Measurements from ENCODE around the gene TK1. TPM values are rescaled to one million over a fixed set of nuclear protein-coding genes. Genes with fewer than 3 reads are reported as not detected.
A peak's percentile ranks its signal among the peaks of the same experiment; 100 is the strongest.
"Not testable (repeated sequence)": the region's sequence is repeated elsewhere in the genome, so short reads cannot be mapped to it uniquely, and the experiment has no call there.

TK1 gene, protein sequence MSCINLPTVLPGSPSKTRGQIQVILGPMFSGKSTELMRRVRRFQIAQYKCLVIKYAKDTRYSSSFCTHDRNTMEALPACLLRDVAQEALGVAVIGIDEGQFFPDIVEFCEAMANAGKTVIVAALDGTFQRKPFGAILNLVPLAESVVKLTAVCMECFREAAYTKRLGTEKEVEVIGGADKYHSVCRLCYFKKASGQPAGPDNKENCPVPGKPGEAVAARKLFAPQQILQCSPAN
- total RNA-seq, result 100 to 1,000 TPM; 165 to 173 TPM

GRCh38 chr17:78186692-78187595, at the start of gene TK1, which contains the start of gene AFMID:
Gene TK1 (minus strand): TSS chr17:78187052. CDS start chr17:78186994, 58 bp downstream.
Gene AFMID (plus strand): TSS chr17:78187362. CDS start chr17:78187371, 9 bp downstream.
- DNase-seq, result peak; percentile 97
- Mint-ChIP-seq H3K36me3 (ENCODE audit: low read depth) (peaks cover 34% of the 10 kb centered on the region), H3K4me1 (ENCODE audit: low read depth) (peaks cover 28% of the 10 kb centered on the region), H3K9me3 (no peaks in the 10 kb centered on the region), H3K27ac (peak within 1 kb of the TSS; percentile 70), H3K4me3 (peak within 1 kb of the TSS; percentile 83), H3K27me3 (ENCODE audit: low read depth) (no peaks in the 10 kb centered on the region)
- CTCF ChIA-PET, result interaction anchor here (0.6 to 1.9 kb wide), 5 partner anchors 11 to 64 kb away, joined by 3 to 11 read pairs (median 4); no protein-coding TSS in a partner anchor
- intact Hi-C loops (cut with micrococcal nuclease), result loop anchor here (1.0 to 5.0 kb wide), 5 partner anchors 11 to 165 kb away; partner anchors contain the start of genes BIRC5 and SYNGR2

DNA sequence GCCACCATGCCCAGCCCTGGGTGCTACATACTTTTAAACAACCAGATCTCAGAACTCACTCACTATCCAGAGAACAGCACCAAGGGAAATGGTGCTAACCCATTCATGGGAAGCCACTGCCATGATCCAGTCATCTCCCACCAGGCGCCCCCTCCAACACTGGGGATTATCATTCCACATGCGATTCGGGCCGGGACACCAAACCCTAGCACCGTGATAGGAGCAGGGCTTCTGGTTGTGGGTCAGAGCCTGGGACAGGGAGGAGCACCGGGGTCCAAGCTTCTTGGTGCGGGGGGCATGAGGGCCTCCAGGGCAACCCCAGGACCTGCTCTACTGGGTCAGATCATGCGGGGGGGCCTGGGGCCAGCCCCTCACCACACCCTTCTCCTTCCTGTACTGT, 49.0 kb upstream of the TK1 start:
- Mint-ChIP-seq H3K9me3 (no peaks in the 10 kb centered on the region), H3K4me3 (no peak overlapping the region), H3K36me3 (ENCODE audit: low read depth) (no peaks in the 10 kb centered on the region), H3K4me1 (ENCODE audit: low read depth) (peaks cover 3% of the 10 kb centered on the region), H3K27ac (no peak overlapping the region), H3K27me3 (ENCODE audit: low read depth) (peaks cover 17% of the 10 kb centered on the region)
- intact Hi-C loops (cut with micrococcal nuclease), result no loop called here
- no peak for DNase-seq
- CTCF ChIA-PET, result no interaction called here

- H3K4me3 Mint-ChIP-seq; DNase-seq; H3K36me3 Mint-ChIP-seq (ENCODE audit: low read depth); intact Hi-C loops (cut with micrococcal nuclease); H3K9me3 Mint-ChIP-seq; H3K4me1 Mint-ChIP-seq (ENCODE audit: low read depth); H3K27ac Mint-ChIP-seq; CTCF ChIA-PET: not testable (repeated sequence)
- peaks cover 23% of the 10 kb centered on the region for H3K27me3 Mint-ChIP-seq (ENCODE audit: low read depth)
These were observed 48.2 kb upstream of the TK1 start for GRCh38 chr17:78235022-78235421.

DNA sequence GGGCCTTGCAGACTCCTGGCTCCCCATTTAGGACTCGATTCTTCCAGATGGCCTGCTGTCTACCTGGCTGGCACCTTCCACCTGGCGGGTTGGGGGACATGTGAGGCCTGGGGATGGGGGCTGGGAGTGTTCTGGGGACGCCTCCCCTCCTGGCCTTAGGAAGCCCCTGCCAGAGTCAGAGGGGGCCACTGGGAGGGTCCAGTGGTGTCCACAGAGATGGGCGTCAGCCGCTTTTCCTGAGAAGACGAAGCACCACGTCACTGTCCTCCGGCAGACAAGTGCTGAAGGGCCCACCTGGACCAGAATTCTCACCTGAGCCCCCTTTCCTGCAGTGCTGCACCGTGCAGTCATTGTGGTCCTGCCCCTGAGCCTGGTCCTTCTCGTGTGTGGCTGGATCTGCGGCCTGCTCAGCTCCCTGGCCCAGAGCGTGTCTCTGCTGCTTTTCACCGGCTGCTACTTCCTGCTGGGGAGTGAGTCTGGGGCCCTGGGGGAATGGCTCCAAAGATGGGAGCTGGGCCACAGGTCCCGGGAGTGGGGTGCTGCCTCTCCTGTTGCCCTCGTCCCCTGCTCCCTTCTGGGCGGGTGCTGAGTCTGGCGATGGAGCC, 47.5 kb upstream of the TK1 start:
- CTCF ChIA-PET, result no interaction called here
- H3K4me1 Mint-ChIP-seq (ENCODE audit: low read depth), result peaks cover 7% of the 10 kb centered on the region
- intact Hi-C loops (cut with micrococcal nuclease), result no loop called here
- H3K27ac Mint-ChIP-seq, result no peak overlapping the region
- no peaks in the 10 kb centered on the region for H3K36me3 Mint-ChIP-seq (ENCODE audit: low read depth)
- H3K27me3 Mint-ChIP-seq (ENCODE audit: low read depth), result peaks cover 23% of the 10 kb centered on the region
- no peak overlapping the region for H3K4me3 Mint-ChIP-seq
- H3K9me3 Mint-ChIP-seq, result no peaks in the 10 kb centered on the region
- DNase-seq, result no peak

GRCh38 chr17:78233678-78234077, 46.8 kb upstream of the TK1 start:
- no peaks in the 10 kb centered on the region for H3K9me3 Mint-ChIP-seq
- no peak overlapping the region for H3K4me3 Mint-ChIP-seq
- peaks cover 7% of the 10 kb centered on the region for H3K4me1 Mint-ChIP-seq (ENCODE audit: low read depth)
- intact Hi-C loops (cut with micrococcal nuclease), result no loop called here
- H3K27ac Mint-ChIP-seq, result no peak overlapping the region
- CTCF ChIA-PET, result interaction anchor here (0.6 kb wide), 1 partner anchor 197 kb away, joined by 4 read pairs; no protein-coding TSS in a partner anchor
- no peak for DNase-seq
- H3K36me3 Mint-ChIP-seq (ENCODE audit: low read depth), result no peaks in the 10 kb centered on the region
- H3K27me3 Mint-ChIP-seq (ENCODE audit: low read depth), result peaks cover 23% of the 10 kb centered on the region

DNA sequence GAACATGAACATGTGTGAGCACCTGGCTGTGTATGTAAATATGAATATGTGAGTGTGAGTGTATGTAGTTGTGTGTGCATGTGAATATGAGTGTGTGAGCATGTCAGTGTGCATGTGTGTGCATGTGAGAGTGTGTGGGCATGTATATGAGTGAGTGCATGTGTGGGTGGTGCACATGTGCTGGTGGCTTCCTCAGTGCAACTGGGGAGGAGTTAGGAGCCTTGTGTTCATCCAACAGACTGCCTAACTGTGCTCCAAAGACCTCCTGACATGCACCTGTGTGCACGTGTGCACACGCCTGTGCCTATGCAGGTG, 46.0 kb upstream of the TK1 start:
- Mint-ChIP-seq H3K4me1 (ENCODE audit: low read depth) (peaks cover 7% of the 10 kb centered on the region), H3K27ac (no peak overlapping the region), H3K36me3 (ENCODE audit: low read depth) (no peaks in the 10 kb centered on the region), H3K4me3 (no peak overlapping the region), H3K9me3 (no peaks in the 10 kb centered on the region), H3K27me3 (ENCODE audit: low read depth) (peaks cover 23% of the 10 kb centered on the region)
- intact Hi-C loops (cut with micrococcal nuclease), result no loop called here
- CTCF ChIA-PET, result interaction anchor here (0.6 kb wide), 1 partner anchor 198 kb away, joined by 4 read pairs; no protein-coding TSS in a partner anchor
- no peak for DNase-seq

DNA sequence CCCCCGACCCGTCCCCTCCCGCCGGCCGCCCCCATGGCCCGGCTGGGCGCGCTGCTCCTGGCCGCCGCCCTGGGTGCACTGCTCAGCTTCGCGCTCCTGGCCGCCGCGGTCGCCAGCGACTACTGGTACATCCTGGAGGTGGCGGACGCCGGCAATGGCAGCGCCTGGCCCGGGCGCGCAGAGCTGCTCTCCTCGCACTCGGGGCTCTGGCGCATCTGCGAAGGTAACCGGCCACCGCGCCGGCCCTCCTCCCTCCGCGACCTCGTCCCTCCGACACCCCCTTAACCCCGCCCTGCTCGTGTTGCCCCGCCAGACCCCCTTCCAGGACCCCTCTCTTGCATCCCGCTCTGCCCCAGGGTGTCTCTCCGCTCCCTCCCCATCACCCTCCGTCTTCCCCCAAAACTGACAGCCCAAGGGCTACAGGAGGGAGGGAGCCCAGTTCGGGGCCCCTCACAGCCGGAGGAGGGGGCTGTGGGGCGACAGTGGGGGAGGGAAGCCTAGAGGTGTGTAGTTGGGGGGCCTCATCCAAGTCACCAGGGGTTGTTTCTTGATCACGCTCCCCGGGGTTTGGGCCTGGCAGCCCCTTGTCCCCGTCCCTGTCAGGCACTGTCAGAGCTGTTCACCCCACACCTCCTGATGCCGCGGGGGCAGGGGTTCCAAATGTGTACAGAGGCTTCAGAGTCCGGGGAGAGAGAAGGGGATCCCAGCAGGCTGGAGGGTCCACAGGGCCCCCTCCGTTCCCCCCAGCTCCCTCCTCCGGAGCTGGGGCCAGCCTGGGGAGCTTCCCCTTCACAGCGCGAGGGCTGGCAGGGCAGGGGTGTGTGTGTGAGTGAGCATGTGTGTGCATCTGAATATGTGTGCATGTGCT, 45.4 kb upstream of the TK1 start:
- DNase-seq, result peak; percentile 46
- Mint-ChIP-seq H3K9me3 (no peaks in the 10 kb centered on the region), H3K4me3 (no peak overlapping the region), H3K27ac (no peak overlapping the region), H3K36me3 (ENCODE audit: low read depth) (no peaks in the 10 kb centered on the region), H3K27me3 (ENCODE audit: low read depth) (peaks cover 26% of the 10 kb centered on the region), H3K4me1 (ENCODE audit: low read depth) (peaks cover 7% of the 10 kb centered on the region)
- intact Hi-C loops (cut with micrococcal nuclease), result no loop called here
- CTCF ChIA-PET, result no interaction called here

- peaks cover 13% of the 10 kb centered on the region for H3K4me1 Mint-ChIP-seq (ENCODE audit: low read depth)
- no peaks in the 10 kb centered on the region for H3K9me3 Mint-ChIP-seq
- DNase-seq, result no peak
- CTCF ChIA-PET, result no interaction called here
- no peaks in the 10 kb centered on the region for H3K36me3 Mint-ChIP-seq (ENCODE audit: low read depth)
- intact Hi-C loops (cut with micrococcal nuclease), result no loop called here
- H3K4me3 Mint-ChIP-seq, result no peak within 1 kb of the TSS
- H3K27me3 Mint-ChIP-seq (ENCODE audit: low read depth), result peaks cover 26% of the 10 kb centered on the region
- H3K27ac Mint-ChIP-seq, result no peak within 1 kb of the TSS
These were observed 44.4 kb upstream of the TK1 start, which contains the start of gene TMEM235 for GRCh38 chr17:78230996-78231935. Gene TMEM235 (plus strand): TSS chr17:78231631. CDS start chr17:78232024, 393 bp downstream.

DNA sequence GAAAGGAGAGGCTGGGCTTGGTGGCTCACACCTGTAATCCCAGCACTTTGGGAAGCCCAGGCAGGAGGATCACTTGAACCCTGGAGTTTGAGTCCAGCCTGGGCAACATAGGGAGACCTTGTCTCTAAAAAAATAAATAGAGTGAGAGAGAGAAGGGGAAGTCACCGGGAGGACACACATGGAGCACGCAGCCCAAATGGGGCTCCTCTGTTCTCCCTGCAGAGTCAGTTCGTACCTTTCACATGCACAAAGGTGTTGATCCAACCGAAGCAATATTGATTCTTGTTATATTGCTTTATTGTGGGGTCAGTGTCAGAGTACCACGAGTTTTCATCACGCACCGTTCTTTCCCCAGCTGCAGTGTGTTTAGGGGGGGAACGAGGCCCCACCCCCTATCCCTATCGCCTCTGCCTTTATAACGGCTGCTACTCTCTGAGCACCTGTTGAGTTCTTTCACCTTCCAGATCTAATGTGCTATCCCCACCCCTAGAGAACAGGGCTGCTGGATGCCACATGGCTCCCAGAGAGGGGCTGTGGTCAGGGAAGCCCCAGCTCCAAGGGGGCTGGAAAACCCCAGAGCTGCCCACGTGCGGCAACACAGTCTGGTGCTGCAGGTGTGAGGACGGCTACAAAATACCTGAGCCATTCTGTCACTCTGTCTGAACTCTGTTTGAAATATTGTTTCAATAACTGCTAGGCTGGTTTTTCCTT, 43.6 kb upstream of the TK1 start:
- CTCF ChIA-PET, result interaction anchor here (0.9 kb wide), 1 partner anchor 21 kb away, joined by 4 read pairs; no protein-coding TSS in a partner anchor
- peaks cover 13% of the 10 kb centered on the region for H3K4me1 Mint-ChIP-seq (ENCODE audit: low read depth)
- H3K27me3 Mint-ChIP-seq (ENCODE audit: low read depth), result peaks cover 26% of the 10 kb centered on the region
- H3K27ac Mint-ChIP-seq, result no peak overlapping the region
- no peaks in the 10 kb centered on the region for H3K36me3 Mint-ChIP-seq (ENCODE audit: low read depth)
- intact Hi-C loops (cut with micrococcal nuclease), result no loop called here
- DNase-seq, result no peak
- no peak overlapping the region for H3K4me3 Mint-ChIP-seq
- H3K9me3 Mint-ChIP-seq, result no peaks in the 10 kb centered on the region

DNA sequence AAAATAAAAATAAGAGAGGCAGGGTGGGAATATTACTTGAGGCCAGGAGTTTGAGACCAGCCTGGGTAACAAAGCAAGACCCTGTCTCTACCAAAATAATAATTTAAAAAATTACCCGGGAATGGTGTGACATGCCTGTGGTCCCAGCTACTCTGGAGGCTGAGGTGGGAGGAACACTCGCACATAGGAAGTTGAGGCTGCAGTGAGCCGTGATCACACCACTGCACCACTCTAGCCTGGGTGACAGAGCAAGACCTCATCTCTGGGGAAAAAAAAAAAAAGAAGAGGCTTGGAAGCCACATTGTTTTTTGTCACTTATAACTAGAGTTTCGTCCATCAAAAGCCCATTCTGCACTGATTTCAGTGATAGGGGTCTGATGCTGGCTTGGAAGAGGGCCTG, 41.3 kb upstream of the TK1 start:
- Mint-ChIP-seq H3K27me3 (ENCODE audit: low read depth) (peaks cover 26% of the 10 kb centered on the region), H3K4me1 (ENCODE audit: low read depth) (peaks cover 13% of the 10 kb centered on the region), H3K9me3 (no peaks in the 10 kb centered on the region), H3K36me3 (ENCODE audit: low read depth) (peaks cover 18% of the 10 kb centered on the region), H3K27ac (no peak overlapping the region), H3K4me3 (no peak overlapping the region)
- DNase-seq, result no peak
- intact Hi-C loops (cut with micrococcal nuclease), result no loop called here
- CTCF ChIA-PET, result interaction anchor here (0.6 kb wide), 1 partner anchor 27 kb away, joined by 3 read pairs; no protein-coding TSS in a partner anchor

All from activated naive CD4-positive, alpha-beta T cell treated with anti-CD3 and anti-CD28 coated beads for 36 hours (primary cell).